ENCODE measurements around the gene PATJ.
"Not testable (repeated sequence)": the region's sequence is repeated elsewhere in the genome, so short reads cannot be mapped to it uniquely, and the experiment has no call there.

Gene PATJ

DNA sequence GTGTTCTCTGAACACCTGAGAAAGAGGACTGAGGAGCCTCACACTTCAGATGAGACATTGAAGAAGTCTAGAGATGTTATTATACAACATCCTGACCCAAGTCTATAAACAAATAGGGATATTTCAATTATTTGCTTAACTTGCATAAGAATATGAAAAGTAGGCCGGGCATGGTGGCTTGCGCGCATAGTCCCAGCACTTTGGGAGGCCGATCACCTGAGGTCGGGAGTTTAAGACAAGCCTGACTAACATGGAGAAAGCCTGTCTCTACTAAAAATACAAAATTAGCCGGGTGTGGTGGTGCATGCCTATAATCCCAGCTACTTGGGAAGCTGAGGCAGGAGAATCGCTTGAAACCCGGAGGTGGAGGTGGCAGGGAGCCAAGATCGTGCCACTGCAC, 478.2 kb downstream of the PATJ start:
- not testable (repeated sequence) for DNase-seq

DNA sequence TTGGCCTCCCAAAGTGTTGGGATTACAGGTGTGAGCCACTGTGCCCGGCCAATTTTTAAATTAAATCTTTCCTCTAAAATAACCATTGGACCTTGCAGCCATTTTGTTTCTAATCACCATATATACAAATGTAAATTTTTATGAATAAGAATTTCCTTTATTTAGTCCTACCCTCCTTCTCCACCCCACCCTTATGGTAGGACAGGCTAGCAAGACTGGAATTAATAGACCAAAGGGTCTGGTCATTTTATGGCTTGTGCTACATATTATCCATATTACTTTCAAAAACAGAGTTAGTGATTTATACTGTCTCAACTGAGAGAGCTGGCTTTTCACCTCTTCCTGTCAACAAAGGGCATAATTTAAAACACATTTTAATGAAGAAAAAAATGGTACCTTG, 478.9 kb downstream of the PATJ start:
- no peak for DNase-seq

DNA sequence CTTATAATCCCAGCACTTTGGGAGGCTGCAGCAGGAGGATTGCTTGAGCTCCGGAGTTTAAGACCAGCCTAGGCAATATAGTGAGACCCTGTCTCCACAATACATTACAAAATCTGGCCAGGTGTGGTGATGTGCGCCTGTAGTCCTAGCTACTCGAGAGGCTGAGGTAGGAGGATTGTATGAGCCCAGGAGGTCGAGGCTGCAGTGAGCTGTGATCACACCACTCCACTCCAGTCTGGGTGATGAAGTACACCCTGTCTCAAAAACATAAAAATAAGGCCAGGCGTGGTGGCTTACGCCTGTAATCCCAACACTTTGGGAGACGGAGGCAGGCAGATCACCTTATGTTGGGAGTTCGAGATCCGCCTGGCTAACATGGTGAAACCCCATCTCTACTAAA, 480.0 kb downstream of the PATJ start:
- no peak for DNase-seq

DNA sequence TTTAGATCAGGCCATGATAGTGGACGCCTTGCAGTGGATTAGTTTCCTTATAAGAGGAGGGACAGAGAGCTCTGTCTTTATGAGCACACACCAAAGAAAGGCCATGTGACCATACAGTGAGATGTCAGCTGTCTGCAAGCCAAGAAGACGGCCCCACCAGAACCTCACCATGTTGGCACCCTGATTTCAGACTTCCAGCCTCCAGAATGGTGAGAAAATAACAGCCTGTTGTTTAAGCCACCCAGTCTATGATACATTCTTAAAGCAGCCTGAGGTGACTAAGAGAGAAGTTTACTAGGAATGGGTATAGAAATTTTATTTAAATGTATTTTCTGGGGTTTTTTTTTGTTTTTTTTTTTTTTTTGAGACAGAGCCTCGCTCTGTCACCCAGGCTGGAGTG, 481.9 kb downstream of the PATJ start:
- DNase-seq = no peak

DNA sequence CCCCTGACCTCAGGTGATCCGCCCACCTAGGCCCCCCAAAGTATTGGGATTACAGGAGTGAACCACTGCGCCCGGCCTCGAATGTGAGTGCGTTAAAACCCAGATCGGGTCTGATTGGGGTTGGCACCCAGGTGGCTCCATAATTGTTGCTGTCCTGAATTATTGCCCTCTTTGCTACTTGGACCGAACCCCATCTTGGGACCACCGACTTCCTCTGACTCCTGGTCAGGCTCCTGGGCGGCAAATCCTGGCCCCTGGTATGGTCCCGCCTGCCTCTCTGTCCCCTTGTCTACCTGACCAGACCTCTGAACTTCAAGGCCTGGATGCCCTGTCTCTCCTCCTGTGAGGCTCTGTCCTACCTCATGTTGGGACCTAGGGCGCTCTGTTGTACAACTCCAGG, 485.2 kb downstream of the PATJ start:
- no peak for DNase-seq
